Hepatocyte (in vitro differentiated cells): Measurements from ENCODE around the gene SNAI3. TPM values are rescaled to one million over a fixed set of nuclear protein-coding genes. Genes with fewer than 3 reads are reported as not detected.

Experiments used
- DNase-seq: peaks from one replicate; pipeline ENCODE4 v3.0.0-alpha.2; 2016; ENCODE audit warnings: low spot score
- H2AFZ ChIP-seq: fragments of 200-600 bp; sonication (generic); 2 replicates; pipeline ENCODE4 v1.6.0; 2016; ENCODE audit warnings: antibody characterized with exemption, mild to moderate bottlenecking
- H3K27ac ChIP-seq: fragments of 200-600 bp; sonication (generic); 2 replicates; pipeline ENCODE4 v1.5.1; 2016; ENCODE audit warnings: mild to moderate bottlenecking
- H3K27me3 ChIP-seq: fragments of 200-600 bp; sonication (generic); 2 replicates; pipeline ENCODE4 v1.6.1; 2016
- H3K36me3 ChIP-seq: fragments of 200-600 bp; sonication (generic); replicated peaks from 2 replicates; pipeline ENCODE4 v1.5.1; 2016; ENCODE audit warnings: low read depth; ENCODE audit not compliant: insufficient read depth
- H3K4me1 ChIP-seq: fragments of 200-600 bp; sonication (generic); 2 replicates; pipeline ENCODE4 v1.5.1; 2016; ENCODE audit warnings: mild to moderate bottlenecking, moderate library complexity; ENCODE audit not compliant: insufficient read depth
- H3K4me2 ChIP-seq: fragments of 200-600 bp; sonication (generic); 2 replicates; pipeline ENCODE4 v1.6.0; 2016
- H3K4me3 ChIP-seq: fragments of 200-600 bp; sonication (generic); 2 replicates; pipeline ENCODE4 v1.5.1; 2016; ENCODE audit warnings: mild to moderate bottlenecking
- H3K79me2 ChIP-seq: fragments of 200-600 bp; sonication (generic); 2 replicates; pipeline ENCODE4 v1.6.0; 2017; ENCODE audit warnings: mild to moderate bottlenecking
- H3K9me2 ChIP-seq: fragments of 200-600 bp; sonication (generic); replicated peaks from 2 replicates; pipeline ENCODE4 v1.6.0; 2017; ENCODE audit warnings: mild to moderate bottlenecking; ENCODE audit not compliant: insufficient read depth
- H3K9me3 ChIP-seq: fragments of 200-600 bp; sonication (generic); 2 replicates; pipeline ENCODE4 v1.5.1; 2016; ENCODE audit warnings: low read depth, mild to moderate bottlenecking
- H4K20me1 ChIP-seq: fragments of 200-600 bp; sonication (generic); 2 replicates; pipeline ENCODE4 v1.6.0; 2016; ENCODE audit warnings: mild to moderate bottlenecking; ENCODE audit not compliant: insufficient read depth, poor library complexity, severe bottlenecking
- CTCF ChIP-seq: fragments of 200-600 bp; sonication (generic); IDR thresholded peaks from 2 replicates; pipeline ENCODE4 v1.5.1; 2016; ENCODE audit warnings: antibody characterized with exemption, mild to moderate bottlenecking; ENCODE audit not compliant: poor library complexity
- EZH2 ChIP-seq: fragments of 200-600 bp; sonication (generic); IDR thresholded peaks from 2 replicates; pipeline ENCODE4 v1.6.1; 2016; ENCODE audit warnings: antibody characterized with exemption, mild to moderate bottlenecking, borderline replicate concordance
- EZH2phosphoT487 ChIP-seq: fragments of 200-600 bp; sonication (generic); IDR thresholded peaks from one replicate; pipeline ENCODE4 v1.6.1; 2018; ENCODE audit warnings: antibody characterized with exemption, mild to moderate bottlenecking, low read depth, moderate library complexity; ENCODE audit not compliant: unreplicated experiment, severe bottlenecking
- WGBS: methylation state at CpG from one replicate; pipeline ENCODE4 v1.1.6; 2016; ENCODE audit warnings: low lambda C conversion rate; ENCODE audit errors: missing lambda C conversion rate; 5-methylcytosine and 5-hydroxymethylcytosine counted together
- polyA plus RNA-seq: library from polyadenylated mRNA; unstranded; fragments of >200 nt; fragmentation: Nextera tagmentation; extraction: Ambion mirVana; gene quantifications from 2 replicates; pipeline ENCODE4 v1.2.1, GENCODE V29; 2016
- total RNA-seq: library from RNA; depleted of rRNA; stranded (reverse); fragments of >200 nt; gene quantifications from 2 replicates; pipeline ENCODE4 v1.2.3, GENCODE V29; 2014

The SNAI3 gene
- total and polyA plus RNA-seq, 2 experiments from 2014 or later, result 1.7 to 5.0 TPM

GRCh38 chr16:88726408-88726749 lies 40.1 kb upstream of the SNAI3 start:
- H3K36me3 ChIP-seq, result no peaks in the 10 kb centered on the region
- 85% methylated on average over 14 of the region's 17 CpGs for whole genome bisulfite sequencing
- no peaks in the 10 kb centered on the region for H4K20me1 ChIP-seq
- H3K4me3 ChIP-seq, result no peak overlapping the region
- DNase-seq, result no peak
- no peaks in the 10 kb centered on the region for H3K79me2 ChIP-seq
- H3K4me2 ChIP-seq, result no peak overlapping the region
- no peak overlapping the region for H2AFZ ChIP-seq
- TF ChIP-seq CTCF (no peak), EZH2phosphoT487 (no peak)
- no peaks in the 10 kb centered on the region for H3K9me3 ChIP-seq
- no peaks in the 10 kb centered on the region for H3K9me2 ChIP-seq
- no peaks in the 10 kb centered on the region for H3K27me3 ChIP-seq
- no peaks in the 10 kb centered on the region for H3K4me1 ChIP-seq
- H3K27ac ChIP-seq, result no peak overlapping the region

- no peaks in the 10 kb centered on the region for H3K79me2 ChIP-seq
- no peak for TF ChIP-seq EZH2phosphoT487
- H3K27ac ChIP-seq, result no peak overlapping the region
- H2AFZ ChIP-seq, result no peak overlapping the region
- no peaks in the 10 kb centered on the region for H3K4me1 ChIP-seq
- no peaks in the 10 kb centered on the region for H3K27me3 ChIP-seq
- no peaks in the 10 kb centered on the region for H4K20me1 ChIP-seq
- H3K36me3 ChIP-seq, result no peaks in the 10 kb centered on the region
- H3K9me2 ChIP-seq, result no peaks in the 10 kb centered on the region
- DNase-seq, result no peak
- WGBS, result 89% methylated on average over 32 of the region's 32 CpGs
- H3K9me3 ChIP-seq, result no peaks in the 10 kb centered on the region
- no peak overlapping the region for H3K4me2 ChIP-seq
- no peak overlapping the region for H3K4me3 ChIP-seq
These were observed 39.5 kb upstream of the SNAI3 start for GRCh38 chr16:88725609-88726407.

GRCh38 chr16:88724855-88725555 lies 38.7 kb upstream of the SNAI3 start:
- Histone ChIP-seq H2AFZ (no peak overlapping the region), H3K27me3 (no peaks in the 10 kb centered on the region), H3K4me1 (no peaks in the 10 kb centered on the region), H3K4me2 (no peak overlapping the region), H3K4me3 (no peak overlapping the region), H4K20me1 (no peaks in the 10 kb centered on the region), H3K9me2 (no peaks in the 10 kb centered on the region), H3K9me3 (no peaks in the 10 kb centered on the region), H3K36me3 (no peaks in the 10 kb centered on the region), H3K27ac (no peak overlapping the region), H3K79me2 (no peaks in the 10 kb centered on the region)
- DNase-seq, result no peak
- TF ChIP-seq EZH2phosphoT487, result no peak
- TF ChIP-seq EZH2, result no peak
- no peak for TF ChIP-seq CTCF
- 91% methylated on average over 27 of the region's 31 CpGs for WGBS

GRCh38 chr16:88723911-88724310 lies 37.6 kb upstream of the SNAI3 start:
- no peaks in the 10 kb centered on the region for H3K9me2 ChIP-seq
- TF ChIP-seq EZH2phosphoT487 (no peak), EZH2 (no peak), CTCF (no peak)
- no peaks in the 10 kb centered on the region for H4K20me1 ChIP-seq

More at GRCh38 chr16:88723911-88724310, 37.6 kb upstream of the SNAI3 start:
- Histone ChIP-seq H3K27me3 (no peaks in the 10 kb centered on the region), H3K4me2 (no peak overlapping the region), H3K27ac (no peak overlapping the region), H3K79me2 (no peaks in the 10 kb centered on the region), H3K9me3 (no peaks in the 10 kb centered on the region), H2AFZ (no peak overlapping the region), H3K4me1 (no peaks in the 10 kb centered on the region), H3K36me3 (no peaks in the 10 kb centered on the region), H3K4me3 (no peak overlapping the region)
- DNase-seq, result no peak
- 99% methylated on average over 17 of the region's 17 CpGs for WGBS
